Measurements from ENCODE around the gene RAD51B.

The RAD51B gene

DNA sequence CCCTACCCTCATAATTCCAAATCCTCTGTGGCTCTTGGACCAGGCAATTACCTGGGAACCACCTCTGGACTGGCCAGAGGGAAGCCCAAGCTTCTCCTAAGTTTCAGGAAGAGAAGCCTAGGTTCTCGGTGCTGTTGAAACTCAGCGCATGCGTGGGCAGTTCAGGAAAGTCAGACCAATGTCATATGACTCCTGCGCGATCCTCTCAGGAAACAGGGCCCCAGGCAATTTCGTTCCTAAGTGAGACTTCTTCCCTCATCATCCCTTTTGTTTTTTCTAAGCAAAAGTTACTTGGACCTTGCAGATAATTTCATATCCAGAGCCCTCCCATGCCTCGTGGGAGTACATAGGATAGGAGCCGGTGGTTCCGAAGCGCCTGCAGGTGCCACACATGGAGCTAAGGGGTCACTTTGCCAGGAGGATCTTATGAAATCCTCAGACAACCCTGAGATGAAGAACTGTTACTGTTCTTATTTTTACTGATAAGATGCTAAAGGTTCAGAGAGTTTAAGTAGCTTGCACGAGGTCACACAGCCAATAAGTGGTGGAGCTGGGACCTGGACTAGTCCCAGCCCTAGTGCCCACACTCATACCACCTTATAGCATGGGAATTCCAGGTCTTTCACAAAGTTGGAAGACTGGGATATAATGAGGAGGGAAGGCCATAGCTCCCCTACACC lies 805.1 kb downstream of the RAD51B start:
- no peak for DNase-seq (ENCODE audit: low read depth in 2 of 2, low spot score in 1 of 2)

DNA sequence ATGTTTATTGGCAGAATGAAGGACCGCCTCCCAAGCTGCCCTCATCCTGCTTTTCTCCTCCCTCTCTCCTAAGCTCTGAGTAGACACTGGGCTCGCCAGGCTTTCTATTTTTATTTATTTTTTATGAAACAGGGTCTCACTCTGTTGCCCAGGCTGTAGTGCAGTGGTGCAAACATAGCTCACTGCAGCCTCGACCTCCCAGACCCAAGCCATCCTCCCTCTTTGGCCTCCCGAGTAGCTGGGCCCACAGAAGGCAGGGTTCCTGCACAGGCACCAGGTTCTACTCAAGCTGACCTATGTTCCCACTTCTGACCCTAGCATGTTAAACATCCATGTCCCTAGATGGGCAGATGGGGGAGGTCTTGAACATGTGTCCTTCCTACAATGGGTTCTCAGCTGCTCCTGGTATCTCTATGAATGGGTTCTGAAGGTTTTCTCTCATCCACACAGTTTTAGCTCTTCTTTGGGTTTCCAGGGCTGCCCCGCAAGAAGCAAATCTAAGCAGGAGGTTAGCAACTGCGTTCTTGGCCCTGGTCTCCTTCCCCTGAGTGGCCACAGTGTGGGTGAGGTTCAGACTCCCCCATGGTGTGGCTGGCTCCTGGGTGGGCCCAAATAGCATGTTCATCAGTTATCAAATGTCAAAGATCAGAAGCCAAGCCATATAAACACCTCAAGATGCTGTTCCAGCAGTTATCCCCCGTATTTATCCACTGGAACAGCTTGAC lies 805.9 kb downstream of the RAD51B start:
- no peak for DNase-seq (ENCODE audit: low read depth in 2 of 2, low spot score in 1 of 2)

DNA sequence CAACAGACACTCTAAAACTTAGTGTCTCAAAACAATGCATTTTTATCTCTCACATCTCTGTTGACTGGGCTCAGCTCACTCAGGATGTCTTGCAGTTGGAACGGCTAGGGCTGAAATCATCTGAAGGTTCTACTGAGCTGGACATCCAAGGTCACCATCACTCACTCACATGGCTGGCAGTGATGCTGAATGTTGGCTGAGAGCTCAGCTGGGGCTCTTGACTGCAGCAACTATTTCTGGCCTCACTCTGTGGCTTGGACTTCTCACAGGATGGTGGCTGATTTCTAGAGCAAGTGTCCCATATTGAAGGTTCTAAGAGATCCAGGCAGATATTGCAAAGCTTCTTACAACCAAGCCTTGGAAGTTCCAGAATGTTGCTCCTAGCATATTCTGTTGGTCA lies 806.8 kb downstream of the RAD51B start:
- DNase-seq (ENCODE audit: low read depth in 2 of 2, low spot score in 1 of 2), result no peak

DNA sequence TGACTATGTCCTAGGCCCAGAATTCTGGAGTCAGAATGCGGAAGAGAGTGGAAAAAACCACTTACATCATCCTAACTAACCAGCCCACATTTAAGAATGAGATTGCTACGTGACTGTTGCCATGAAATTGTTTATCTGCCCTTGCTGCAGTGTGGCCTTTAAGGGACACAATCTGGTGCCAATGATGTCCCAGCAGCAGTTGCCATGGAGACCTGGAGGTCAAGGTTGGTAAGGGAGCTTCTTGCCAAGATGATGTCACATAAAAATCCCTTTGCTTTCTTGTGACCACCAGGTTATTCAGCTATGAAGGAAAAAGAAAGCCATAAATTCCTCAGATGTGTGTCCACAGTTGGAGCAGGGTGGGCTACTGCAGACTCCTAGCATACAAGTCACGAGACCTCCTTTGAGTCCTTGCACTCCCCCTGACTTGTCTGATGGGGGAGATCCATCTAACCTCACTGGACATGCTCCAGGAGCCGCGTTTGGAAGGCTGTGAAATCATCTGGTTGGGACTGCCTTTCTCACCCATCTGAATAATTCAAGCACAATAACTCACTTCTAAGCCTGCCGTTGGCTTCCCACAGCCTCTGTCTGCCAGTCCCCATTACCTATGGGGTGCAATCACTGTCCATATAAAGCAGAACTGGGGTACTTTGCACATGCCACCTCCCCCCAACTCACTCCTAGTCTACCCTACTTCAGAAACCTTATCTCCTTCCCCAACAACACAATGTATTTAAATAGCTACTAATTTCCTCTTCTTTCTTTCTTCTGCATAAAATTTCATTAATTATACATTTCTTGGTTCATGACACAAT lies 807.7 kb downstream of the RAD51B start:
- no peak for DNase-seq (ENCODE audit: low read depth in 2 of 2, low spot score in 1 of 2)

DNA sequence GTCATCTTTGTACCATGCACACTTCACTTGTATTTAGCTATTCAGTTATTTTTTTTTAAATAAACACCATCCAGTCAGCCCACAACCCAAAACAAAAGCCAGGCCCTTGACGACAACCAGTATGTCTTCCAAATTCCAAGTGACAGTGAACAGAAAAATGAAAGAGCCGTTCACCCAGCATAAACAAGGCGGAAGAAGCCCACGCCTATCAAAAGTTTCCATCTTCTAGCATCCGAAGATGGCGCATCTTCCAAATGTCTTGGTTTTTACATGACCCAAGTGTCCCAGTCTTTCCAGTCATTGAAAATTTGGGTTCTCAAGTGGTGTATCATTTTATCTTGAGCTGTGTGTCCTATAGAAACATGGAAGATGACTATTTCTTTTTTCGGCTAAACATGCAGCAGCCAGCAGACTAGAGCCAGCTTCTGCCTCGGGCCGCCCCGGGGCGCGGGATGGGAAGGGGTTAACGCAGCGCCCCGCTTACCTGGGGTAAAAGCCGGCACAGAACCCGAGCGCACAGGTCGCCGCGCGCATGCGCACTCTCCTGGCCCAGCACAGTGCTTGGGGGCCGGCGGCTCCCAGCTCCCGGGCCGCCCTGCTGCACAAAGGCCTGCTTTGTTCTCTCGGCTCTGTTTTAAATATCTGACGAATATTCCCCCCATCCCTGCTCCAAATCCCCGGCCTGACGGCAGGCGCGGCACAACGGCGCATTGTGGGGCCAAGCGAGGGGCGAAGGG lies 808.5 kb downstream of the RAD51B start:
- peak; percentile 23 to 45 for DNase-seq (ENCODE audit: low read depth in 2 of 2, low spot score in 1 of 2)

DNA sequence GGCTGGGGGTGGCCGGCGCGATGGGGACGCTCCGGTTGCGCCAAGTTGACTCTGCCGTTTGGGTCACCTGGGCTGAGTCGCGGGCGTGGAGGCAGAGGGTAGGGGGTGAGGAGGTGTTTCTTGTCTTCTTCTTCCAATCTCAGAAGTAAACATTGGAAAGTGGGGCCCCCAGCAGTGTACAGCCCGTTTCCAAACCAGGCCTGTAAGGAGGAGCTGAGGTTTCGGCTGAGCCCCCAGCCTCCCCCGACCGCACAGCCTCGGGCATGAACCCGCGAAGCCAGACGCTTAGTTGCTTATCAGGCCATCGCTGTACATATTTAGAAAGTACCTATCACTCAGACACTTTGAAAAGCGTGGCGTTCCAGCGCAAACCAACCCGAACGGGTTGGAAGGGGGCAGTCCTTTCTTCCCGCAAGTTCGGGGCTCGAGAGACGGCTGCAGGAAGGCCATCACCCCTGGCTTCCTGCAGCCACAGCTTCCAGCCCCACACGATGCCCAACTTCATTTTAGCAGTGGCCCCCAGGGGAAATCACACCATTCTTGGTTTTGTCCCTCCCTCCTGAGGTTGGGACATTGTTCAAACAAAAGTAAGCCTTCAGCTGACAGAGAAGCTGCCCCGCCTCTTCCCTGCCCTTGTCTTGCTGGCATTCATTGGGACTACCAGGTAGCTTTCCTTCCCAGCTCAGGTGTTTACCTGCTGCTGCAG lies 809.2 kb downstream of the RAD51B start:
- peak in 1 of 2 donors; percentile 7 for DNase-seq (ENCODE audit: low read depth in 2 of 2, low spot score in 1 of 2)

DNA sequence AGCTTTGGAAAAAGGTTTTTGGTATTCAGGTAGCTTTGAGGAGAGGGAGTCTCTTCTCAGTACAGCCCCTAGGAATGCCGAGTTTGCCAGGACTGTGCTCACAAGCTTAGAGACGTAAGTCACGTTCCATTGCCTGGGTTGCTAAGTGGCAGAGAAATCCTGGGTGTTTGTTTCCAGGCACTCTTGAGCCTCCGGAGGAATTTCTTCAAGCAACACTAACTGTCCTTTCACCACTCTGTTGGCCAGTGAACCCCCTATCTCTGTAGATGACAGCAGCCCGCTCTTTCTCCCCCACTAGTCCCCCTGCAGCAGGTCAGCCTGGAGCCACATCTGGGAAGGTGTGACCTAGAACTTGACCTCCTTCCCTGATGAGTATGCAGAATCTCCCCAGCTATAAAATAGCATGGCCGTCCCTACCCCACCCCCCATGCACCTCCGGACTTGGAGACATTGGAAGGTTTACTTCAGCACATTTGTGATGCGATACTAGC lies 810.5 kb downstream of the RAD51B start:
- no peak for DNase-seq (ENCODE audit: low read depth in 2 of 2, low spot score in 1 of 2)

DNA sequence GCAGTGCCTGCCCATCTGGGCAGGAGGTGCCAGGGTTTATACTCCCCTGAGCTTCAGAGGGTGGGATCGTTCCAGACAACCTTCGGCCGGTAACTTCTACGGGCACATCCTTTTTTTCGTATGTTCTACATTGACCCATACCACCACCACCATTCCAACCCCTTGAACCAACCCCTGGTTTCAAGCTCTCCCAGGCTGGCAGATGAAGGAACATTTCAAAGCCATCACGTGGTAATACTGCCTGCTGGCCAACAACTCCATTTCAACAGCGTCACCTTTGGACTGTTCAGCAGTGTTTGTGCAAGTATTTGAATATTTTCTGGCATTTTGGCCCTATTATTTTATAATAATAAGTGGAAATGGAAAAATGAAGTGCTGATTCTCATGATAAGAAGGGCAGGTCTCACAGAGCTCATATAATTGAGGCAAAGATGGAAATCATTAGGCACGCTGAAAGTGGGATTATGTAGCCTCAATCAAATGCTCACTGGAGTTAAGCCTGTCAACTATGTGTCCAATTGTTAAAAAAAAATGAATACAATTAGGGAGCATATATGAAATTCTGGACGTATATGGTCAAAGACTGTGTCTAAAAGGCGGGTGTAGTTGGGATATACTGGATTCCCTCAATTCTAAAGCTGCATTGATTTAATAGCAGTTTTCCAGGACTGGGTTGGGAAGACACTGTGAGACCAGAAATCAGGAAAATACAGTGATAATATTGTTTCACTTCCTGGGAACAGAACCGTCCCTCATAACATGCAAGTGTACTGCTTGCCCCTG lies 811.2 kb downstream of the RAD51B start:
- DNase-seq (ENCODE audit: low read depth in 2 of 2, low spot score in 1 of 2), result no peak

DNA sequence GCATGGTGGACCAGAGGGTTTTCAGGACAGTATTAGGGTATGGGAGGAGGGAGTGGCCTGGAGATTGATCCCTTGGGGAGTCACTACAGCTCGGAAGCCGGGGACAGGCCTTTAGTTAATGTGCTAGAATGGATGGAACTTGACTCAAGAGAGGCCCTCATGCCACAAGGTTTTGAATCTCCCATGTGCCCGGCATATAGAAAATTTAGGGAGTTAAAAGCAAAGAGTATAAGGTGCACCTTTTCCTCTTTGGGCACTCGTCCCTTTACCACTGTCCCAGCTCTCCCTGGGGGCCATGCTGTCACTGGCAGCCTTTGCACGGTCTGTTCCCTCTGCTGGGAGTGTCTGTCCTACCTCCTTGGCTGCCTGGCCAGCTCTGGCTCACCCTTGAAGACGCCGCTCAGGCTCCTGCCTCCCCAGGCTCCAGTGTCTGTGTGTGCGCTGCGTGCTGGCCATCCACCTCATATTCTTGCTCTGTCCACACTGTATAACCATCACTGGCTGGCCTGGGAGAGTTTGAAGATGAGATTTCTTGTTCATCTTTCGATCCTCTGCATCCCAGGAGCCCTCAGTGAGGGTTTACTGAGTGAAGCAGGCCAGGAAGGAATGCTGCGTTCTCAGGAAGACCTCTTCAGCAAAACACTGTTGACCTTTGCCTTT lies 811.9 kb downstream of the RAD51B start:
- no peak for DNase-seq (ENCODE audit: low read depth in 2 of 2, low spot score in 1 of 2)

DNA sequence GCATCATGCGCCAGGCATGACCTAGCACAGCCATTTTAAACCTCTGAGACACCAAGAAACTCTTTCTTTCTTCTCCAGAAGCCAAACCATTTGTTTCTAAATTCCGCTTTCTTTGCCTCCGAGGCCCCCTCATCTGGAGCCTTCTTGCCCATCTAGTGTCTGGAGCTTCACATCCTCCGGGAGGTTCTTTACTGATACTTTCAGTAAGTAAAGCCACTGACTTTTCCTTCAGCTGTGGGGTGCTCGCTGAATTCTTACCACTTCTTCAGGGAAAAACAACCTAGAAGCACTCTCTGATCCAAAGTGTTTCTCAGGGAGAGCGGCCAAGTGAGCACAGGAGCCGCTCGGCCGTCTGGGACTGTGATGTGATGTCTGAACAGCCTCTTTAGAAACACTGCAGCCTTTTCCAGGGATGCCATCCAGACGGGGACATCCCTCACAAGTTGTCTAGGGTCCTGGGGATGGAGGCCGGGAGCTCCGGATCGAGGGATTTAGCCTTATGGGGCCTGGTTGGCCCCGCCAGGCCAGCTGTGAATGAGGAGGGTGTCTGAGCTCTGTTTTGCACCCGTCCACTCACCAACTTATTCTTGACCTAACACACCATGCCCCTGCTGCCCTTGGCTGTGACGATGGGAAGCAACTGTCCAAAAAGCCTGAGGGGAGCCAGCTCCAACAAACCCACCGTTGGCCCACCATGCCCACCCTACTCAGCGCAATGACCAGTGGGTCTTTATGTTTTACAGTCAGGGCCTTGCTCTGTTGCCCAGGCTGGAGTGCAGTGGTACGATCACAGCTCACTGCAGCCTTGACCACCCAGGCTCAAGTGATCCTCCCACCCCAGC lies 812.7 kb downstream of the RAD51B start:
- DNase-seq (ENCODE audit: low read depth in 2 of 2, low spot score in 1 of 2), result no peak

DNA sequence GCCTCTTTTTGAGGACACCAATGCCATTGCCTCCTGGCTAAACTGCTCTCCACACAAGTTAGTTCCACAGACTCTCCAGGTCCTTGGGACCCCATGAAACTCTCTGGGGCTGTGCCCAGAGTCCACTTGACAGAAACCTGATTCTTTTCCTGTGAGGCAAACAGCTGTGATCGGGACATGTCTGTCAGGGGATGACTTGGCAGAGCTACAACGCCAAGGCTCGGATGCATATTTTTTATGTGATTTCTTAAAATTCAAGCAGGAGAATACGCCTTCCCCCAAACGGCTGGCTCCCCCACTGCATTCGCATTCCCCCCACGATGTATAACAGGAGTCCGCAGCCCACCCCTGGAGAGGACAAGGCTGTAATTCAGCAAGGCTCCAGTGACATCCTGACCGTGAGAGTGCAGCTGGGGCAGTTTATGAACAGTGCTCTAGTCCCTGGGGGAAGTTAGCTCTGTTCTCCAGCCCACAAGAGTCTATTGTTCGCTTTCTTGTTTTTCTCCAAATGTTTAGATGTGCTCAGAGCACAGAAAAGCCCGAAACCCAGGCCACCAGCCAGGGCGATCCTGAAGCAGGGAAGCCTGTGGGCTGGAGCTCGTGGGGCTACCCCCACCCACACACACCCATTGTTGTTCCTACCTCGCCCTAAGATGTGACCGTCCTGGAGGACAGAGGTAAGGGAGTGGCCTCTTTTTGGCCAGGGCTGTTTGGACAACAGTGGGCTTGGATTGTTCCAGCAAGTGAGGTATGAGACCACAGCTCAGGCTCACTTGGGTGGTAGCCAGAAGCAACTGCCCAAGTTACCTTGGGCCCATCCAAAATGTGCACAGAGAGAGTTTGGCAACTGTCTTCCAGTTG lies 813.8 kb downstream of the RAD51B start:
- no peak for DNase-seq (ENCODE audit: low read depth in 2 of 2, low spot score in 1 of 2)

DNA sequence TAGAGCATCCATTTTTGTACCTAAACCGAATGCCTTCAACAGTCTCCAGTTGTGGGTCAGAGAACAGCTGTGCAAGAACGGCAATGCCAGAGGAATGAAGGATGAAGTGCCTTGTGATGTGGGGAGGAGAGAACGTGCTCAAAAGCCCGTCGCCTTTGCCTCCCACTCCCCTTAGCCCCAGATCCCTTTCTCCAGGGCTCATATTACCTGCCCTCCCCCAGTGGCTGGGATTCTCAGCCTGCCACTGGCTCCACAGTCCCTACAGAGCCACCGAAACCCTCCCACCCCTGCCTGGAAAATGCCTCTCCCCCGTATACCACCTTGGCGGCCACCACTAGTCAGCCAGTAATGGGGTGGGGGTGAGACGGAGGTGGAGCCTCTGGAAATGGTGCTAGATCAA lies 814.8 kb downstream of the RAD51B start:
- DNase-seq (ENCODE audit: low read depth in 2 of 2, low spot score in 1 of 2), result no peak

DNA sequence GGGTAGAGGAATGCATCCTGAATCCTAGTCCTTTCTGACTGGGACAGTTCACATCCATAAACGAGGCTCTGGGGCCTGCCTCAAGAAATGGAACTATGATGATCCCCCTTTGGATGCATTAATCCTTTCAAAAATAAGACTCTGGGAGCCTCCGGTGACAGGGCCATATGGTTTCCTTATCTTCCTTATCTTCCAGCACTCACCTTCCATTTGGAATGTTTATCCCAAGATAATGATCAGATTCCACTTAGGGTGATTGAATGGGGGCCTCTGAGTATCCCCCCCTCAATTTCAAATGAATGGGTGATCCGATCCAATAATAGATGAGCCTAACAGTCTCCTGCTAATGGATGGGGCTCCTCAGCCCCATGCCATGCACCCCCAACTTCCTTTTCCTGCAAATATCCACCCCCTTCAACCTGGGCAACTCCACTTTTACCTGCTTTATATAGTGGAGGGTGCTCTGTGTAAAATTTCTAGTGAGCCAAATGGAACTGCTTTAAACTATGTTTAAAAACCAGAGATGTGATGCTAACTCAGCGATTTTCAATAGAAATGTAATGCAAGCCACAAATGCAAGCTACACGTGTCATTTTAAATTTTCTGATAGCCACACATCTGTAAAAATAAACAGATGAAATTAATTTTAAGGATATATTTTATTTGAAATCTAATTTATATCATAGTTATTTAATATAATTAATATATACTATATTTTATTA lies 815.5 kb downstream of the RAD51B start:
- no peak for DNase-seq (ENCODE audit: low read depth in 2 of 2, low spot score in 1 of 2)

DNA sequence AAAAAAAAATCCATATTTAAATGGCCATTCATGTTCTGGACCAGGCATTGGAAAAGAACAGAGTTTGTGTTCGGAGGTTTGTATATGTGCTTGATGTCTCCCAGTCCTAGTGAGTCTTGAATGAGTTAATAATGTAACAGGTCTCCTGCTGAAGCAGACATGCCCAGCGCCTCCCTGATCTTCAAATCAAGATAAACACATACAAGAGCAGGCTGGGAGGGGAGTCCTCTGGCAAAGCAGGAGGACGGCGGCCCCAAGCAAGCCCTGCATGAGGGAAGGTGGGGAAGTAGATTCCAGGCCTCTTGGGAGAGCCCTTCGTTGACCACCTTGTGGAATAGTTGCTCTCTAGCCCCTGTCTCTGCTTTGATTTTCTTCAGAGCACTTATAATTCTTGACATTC lies 817.0 kb downstream of the RAD51B start:
- no peak for DNase-seq (ENCODE audit: low read depth in 2 of 2, low spot score in 1 of 2)

DNA sequence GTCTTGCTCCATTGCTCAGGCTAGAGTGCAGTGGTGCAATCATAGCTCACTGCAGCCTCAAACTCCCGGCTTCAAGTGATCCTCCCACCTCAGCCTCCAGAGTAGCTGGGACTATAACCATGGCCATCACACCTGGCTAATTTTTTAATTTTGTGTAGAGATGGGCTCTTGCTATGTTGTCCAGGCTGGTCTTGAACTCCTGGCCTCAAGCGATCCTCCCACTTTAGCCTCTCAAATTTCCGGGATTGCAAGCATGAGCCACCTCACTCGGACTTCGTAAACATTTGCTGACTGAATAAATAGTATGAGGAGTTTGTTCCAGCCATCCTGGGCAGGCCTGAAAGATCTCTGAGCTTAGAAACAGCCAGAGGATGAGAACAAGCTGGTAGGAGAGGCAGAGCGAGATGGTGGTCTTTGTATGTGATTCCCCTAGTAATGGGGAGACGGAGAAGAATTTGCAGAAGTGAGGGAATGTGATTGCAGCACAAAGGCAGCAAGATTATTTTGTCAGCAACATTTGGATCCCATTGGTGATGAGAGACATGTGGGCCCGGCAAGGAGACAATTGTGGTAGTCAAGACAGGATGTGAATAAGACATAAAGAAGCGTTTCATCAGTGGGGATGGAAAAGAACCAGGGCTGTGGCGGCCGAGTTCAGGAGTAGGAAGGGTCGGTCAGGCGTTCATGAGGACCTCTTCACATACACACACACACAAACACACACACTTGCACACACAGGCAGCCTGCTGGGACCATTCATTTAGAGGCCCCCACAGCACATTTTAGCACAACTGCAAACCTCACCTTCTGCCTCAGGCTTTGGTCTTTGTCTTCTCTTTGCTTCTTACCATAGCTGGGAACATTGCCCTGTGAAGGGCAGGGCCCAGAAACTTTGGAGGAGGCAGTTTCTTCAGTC lies 817.8 kb downstream of the RAD51B start:
- no peak for DNase-seq (ENCODE audit: low read depth in 2 of 2, low spot score in 1 of 2)
